ENCODE data around the gene AMDHD2.
A peak's percentile ranks its signal among the peaks of the same experiment; 100 is the strongest.
"Not testable (repeated sequence)": the region's sequence is repeated elsewhere in the genome, so short reads cannot be mapped to it uniquely, and the experiment has no call there.

Gene AMDHD2

GRCh38 chr16:2518823-2519710 is 1.1 kb upstream of the AMDHD2 start:
- ATAC-seq: no peak

GRCh38 chr16:2519711-2520080 is 475 bp upstream of the AMDHD2 start:
- ATAC-seq: no peak

GRCh38 chr16:2520784-2521531 is 787 bp downstream of the AMDHD2 start:
- ATAC-seq: peak; percentile 53 to 54

GRCh38 chr16:2523801-2524231 is 3.6 kb downstream of the AMDHD2 start:
- ATAC-seq: no peak

GRCh38 chr16:2524339-2524938 is 4.3 kb downstream of the AMDHD2 start:
- ATAC-seq: no peak

GRCh38 chr16:2526135-2526534 is 6.0 kb downstream of the AMDHD2 start:
- no peak for ATAC-seq

- no peak for ATAC-seq
Observed at GRCh38 chr16:2527071-2527783, 7.1 kb downstream of the AMDHD2 start.

- ATAC-seq: no peak
Observed at GRCh38 chr16:2527784-2528100, 7.6 kb downstream of the AMDHD2 start.

- no peak for ATAC-seq
Observed at GRCh38 chr16:2528161-2529060, 8.2 kb downstream of the AMDHD2 start.

- no peak for ATAC-seq
Observed at GRCh38 chr16:2529061-2529931, 9.1 kb downstream of the AMDHD2 start.

- no peak for ATAC-seq
Observed at GRCh38 chr16:2529961-2530628, 9.9 kb downstream of the AMDHD2 start.

GRCh38 chr16:2530629-2531318 is 10.6 kb downstream of the AMDHD2 start:
- no peak for ATAC-seq

- peak in 1 of 2 donors; percentile 0 for ATAC-seq
Observed at GRCh38 chr16:2531371-2531695, 11.2 kb downstream of the AMDHD2 start, which contains the start of gene CEMP1. Gene CEMP1 (minus strand): TSS chr16:2531408. CDS start chr16:2531073, 335 bp downstream.

GRCh38 chr16:2531696-2532493 is 11.7 kb downstream of the AMDHD2 start:
- peak; percentile 95 for ATAC-seq

- peak; percentile 10 to 12 for ATAC-seq
Observed at GRCh38 chr16:2532494-2533141, 12.4 kb downstream of the AMDHD2 start.

- ATAC-seq: not testable (repeated sequence)
Observed at GRCh38 chr16:2533142-2533755, 13.1 kb downstream of the AMDHD2 start.

GRCh38 chr16:2533912-2534311 is 13.7 kb downstream of the AMDHD2 start:
- ATAC-seq: no peak

GRCh38 chr16:2534335-2534734 is 14.2 kb downstream of the AMDHD2 start:
- ATAC-seq: not testable (repeated sequence)

Measured in activated CD4-positive, CD25-positive, alpha-beta regulatory T cell treated with anti-CD3 and anti-CD28 coated beads, Interleukin-2, amount 50 U/mL, for 24 hours (primary cell).